Activated CD4-positive, alpha-beta memory T cell treated with anti-CD3 and anti-CD28 coated beads, Interleukin-2, amount 10 ng/mL, durations not matched to agents 7 days and 5 days (primary cell): ENCODE measurements around the gene SLC6A8. TPM values are rescaled to one million over a fixed set of nuclear protein-coding genes. Genes with fewer than 3 reads are reported as not detected.
"Not testable (repeated sequence)": the region's sequence is repeated elsewhere in the genome, so short reads cannot be mapped to it uniquely, and the experiment has no call there.

Source experiments
- CTCF ChIA-PET: fragments of 350-600 bp; sonication (Branson Sonifier 250); formaldehyde crosslinking; loops from one replicate; lab custom pipeline; 2021; ENCODE audit warnings: antibody characterized with exemption, inconsistent platforms; lab: Charles Lee
- POLR2A ChIA-PET: fragments of 350-600 bp; sonication (Branson Sonifier 250); formaldehyde crosslinking; loops from one replicate; lab custom pipeline; 2021; ENCODE audit warnings: antibody characterized with exemption; lab: Charles Lee
- DNase-seq: peaks from one replicate; pipeline ENCODE4 v3.0.0-alpha.2; 2020
- H3K27ac Mint-ChIP-seq: one replicate; pipeline ENCODE4 v1.8.0; 2021; ENCODE audit warnings: mild to moderate bottlenecking, mixed read lengths
- H3K27me3 Mint-ChIP-seq: one replicate; pipeline ENCODE4 v1.8.0; 2021; ENCODE audit warnings: mixed read lengths
- H3K36me3 Mint-ChIP-seq: one replicate; pipeline ENCODE4 v1.8.0; 2021; ENCODE audit warnings: low read depth, mixed read lengths
- H3K4me1 Mint-ChIP-seq: one replicate; pipeline ENCODE4 v1.8.0; 2021; ENCODE audit warnings: mixed read lengths
- H3K4me3 Mint-ChIP-seq: one replicate; pipeline ENCODE4 v1.8.0; 2021; ENCODE audit warnings: mild to moderate bottlenecking, mixed read lengths
- H3K9me3 Mint-ChIP-seq: one replicate; pipeline ENCODE4 v1.8.0; 2021; ENCODE audit warnings: mixed read lengths
- total RNA-seq, 2 experiments: library from RNA; stranded (reverse); gene quantifications; one replicate each; pipeline ENCODE4 v1.2.3, GENCODE V29; 2021

SLC6A8 gene
- total RNA-seq, 2 experiments from 2014 or later = 2.9 to 3.0 TPM

GRCh38 chrX:153741446-153741845, 53.7 kb downstream of the SLC6A8 start:
- Mint-ChIP-seq H3K9me3 (no peaks in the 10 kb centered on the region), H3K4me3 (no peak overlapping the region), H3K36me3 (peaks cover 5% of the 10 kb centered on the region), H3K4me1 (peaks cover 27% of the 10 kb centered on the region), H3K27ac (no peak overlapping the region), H3K27me3 (peaks cover 10% of the 10 kb centered on the region)
- ChIA-PET POLR2A (no interaction called here), CTCF (no interaction called here)
- no peak for DNase-seq

- Mint-ChIP-seq H3K4me1 (peaks cover 25% of the 10 kb centered on the region), H3K27me3 (peaks cover 10% of the 10 kb centered on the region)
- H3K27ac Mint-ChIP-seq, H3K9me3 Mint-ChIP-seq, H3K4me3 Mint-ChIP-seq, POLR2A ChIA-PET, H3K36me3 Mint-ChIP-seq, DNase-seq, CTCF ChIA-PET: not testable (repeated sequence)
Measured at GRCh38 chrX:153742111-153742510, 54.4 kb downstream of the SLC6A8 start.

GRCh38 chrX:153742796-153743467, 55.2 kb downstream of the SLC6A8 start:
- H3K4me3 Mint-ChIP-seq, DNase-seq, H3K36me3 Mint-ChIP-seq, POLR2A ChIA-PET, CTCF ChIA-PET, H3K27ac Mint-ChIP-seq, H3K9me3 Mint-ChIP-seq: not testable (repeated sequence)
- H3K27me3 Mint-ChIP-seq = peaks cover 10% of the 10 kb centered on the region
- peaks cover 25% of the 10 kb centered on the region for H3K4me1 Mint-ChIP-seq

GRCh38 chrX:153743468-153744209, 55.9 kb downstream of the SLC6A8 start:
- H3K27ac Mint-ChIP-seq, DNase-seq, H3K9me3 Mint-ChIP-seq, H3K36me3 Mint-ChIP-seq, CTCF ChIA-PET, H3K4me3 Mint-ChIP-seq, POLR2A ChIA-PET: not testable (repeated sequence)
- Mint-ChIP-seq H3K4me1 (peaks cover 25% of the 10 kb centered on the region), H3K27me3 (peaks cover 10% of the 10 kb centered on the region)

- CTCF ChIA-PET = no interaction called here
- H3K4me1 Mint-ChIP-seq = peaks cover 20% of the 10 kb centered on the region
- H3K36me3 Mint-ChIP-seq = peaks cover 3% of the 10 kb centered on the region
- no peak overlapping the region for H3K4me3 Mint-ChIP-seq
- no peaks in the 10 kb centered on the region for H3K9me3 Mint-ChIP-seq
- H3K27me3 Mint-ChIP-seq = peaks cover 13% of the 10 kb centered on the region
- no peak overlapping the region for H3K27ac Mint-ChIP-seq
- DNase-seq = no peak
- POLR2A ChIA-PET = no interaction called here
Measured at GRCh38 chrX:153744210-153745066, 56.7 kb downstream of the SLC6A8 start.

- POLR2A ChIA-PET, H3K4me3 Mint-ChIP-seq: not testable (repeated sequence)
Measured at GRCh38 chrX:153745067-153745433, 57.3 kb downstream of the SLC6A8 start.

More at GRCh38 chrX:153745067-153745433, 57.3 kb downstream of the SLC6A8 start:
- H3K27ac Mint-ChIP-seq, DNase-seq, CTCF ChIA-PET, H3K9me3 Mint-ChIP-seq, H3K36me3 Mint-ChIP-seq: not testable (repeated sequence)
- Mint-ChIP-seq H3K27me3 (peaks cover 17% of the 10 kb centered on the region), H3K4me1 (peaks cover 14% of the 10 kb centered on the region)

Other genes with a start within 250 kb of the SLC6A8 start
- gene TREX2, start 241.9 kb upstream of the SLC6A8 start, total RNA-seq = 1 to 10 TPM; 1.1 to 1.8 TPM
- 10 to 100 TPM; 33.8 to 40.5 TPM for gene HAUS7, start 217.3 kb upstream of the SLC6A8 start, total RNA-seq
- not detected for gene BGN, start 192.9 kb upstream of the SLC6A8 start, total RNA-seq
- not detected for gene ATP2B3, start 170.3 kb upstream of the SLC6A8 start, total RNA-seq
- 10 to 100 TPM; 21.1 to 21.8 TPM for gene CCNQ, start 88.8 kb upstream of the SLC6A8 start, total RNA-seq
- not detected for gene DUSP9, start 40.7 kb upstream of the SLC6A8 start, total RNA-seq
- under 1 TPM; 0.60 to 0.96 TPM for gene PNCK, start 14.1 kb upstream of the SLC6A8 start, total RNA-seq
- gene BCAP31, start 36.5 kb downstream of the SLC6A8 start, total RNA-seq = 100 to 1,000 TPM; 162 TPM
- 10 to 100 TPM; 16.5 to 17.6 TPM for gene ABCD1, start 36.9 kb downstream of the SLC6A8 start, total RNA-seq
- gene PLXNB3, start 76.3 kb downstream of the SLC6A8 start, total RNA-seq = under 1 TPM; 0.18 to 0.58 TPM
- not detected for gene SRPK3, start 93.1 kb downstream of the SLC6A8 start, total RNA-seq
- 10 to 100 TPM; 62.4 to 64.8 TPM for gene IDH3G, start 106.4 kb downstream of the SLC6A8 start, total RNA-seq
- 100 to 1,000 TPM; 247 to 250 TPM for gene SSR4, start 106.7 kb downstream of the SLC6A8 start, total RNA-seq
- 1 to 10 TPM in 1 of 2 experiments, under 1 TPM in 1; 0.88 to 1.1 TPM for gene PDZD4, start 142.6 kb downstream of the SLC6A8 start, total RNA-seq
- gene L1CAM, start 198.2 kb downstream of the SLC6A8 start, total RNA-seq = 1 to 10 TPM; 4.2 to 5.2 TPM
- gene AVPR2, start 216.7 kb downstream of the SLC6A8 start, total RNA-seq = not detected
- 100 to 1,000 TPM; 262 to 267 TPM for gene ARHGAP4, start 238.3 kb downstream of the SLC6A8 start, total RNA-seq
- 10 to 100 TPM; 63.1 to 63.7 TPM for gene NAA10, start 247.1 kb downstream of the SLC6A8 start, total RNA-seq